Measurements from ENCODE around the gene PTPRF.

The PTPRF gene

GRCh38 chr1:43512681-43513080 is 18.0 kb upstream of the PTPRF start:
- no peak for DNase-seq (ENCODE audit: low read depth in 2 of 2)

GRCh38 chr1:43513471-43514173 is 17.1 kb upstream of the PTPRF start:
- no peak for DNase-seq (ENCODE audit: low read depth in 2 of 2)

DNA sequence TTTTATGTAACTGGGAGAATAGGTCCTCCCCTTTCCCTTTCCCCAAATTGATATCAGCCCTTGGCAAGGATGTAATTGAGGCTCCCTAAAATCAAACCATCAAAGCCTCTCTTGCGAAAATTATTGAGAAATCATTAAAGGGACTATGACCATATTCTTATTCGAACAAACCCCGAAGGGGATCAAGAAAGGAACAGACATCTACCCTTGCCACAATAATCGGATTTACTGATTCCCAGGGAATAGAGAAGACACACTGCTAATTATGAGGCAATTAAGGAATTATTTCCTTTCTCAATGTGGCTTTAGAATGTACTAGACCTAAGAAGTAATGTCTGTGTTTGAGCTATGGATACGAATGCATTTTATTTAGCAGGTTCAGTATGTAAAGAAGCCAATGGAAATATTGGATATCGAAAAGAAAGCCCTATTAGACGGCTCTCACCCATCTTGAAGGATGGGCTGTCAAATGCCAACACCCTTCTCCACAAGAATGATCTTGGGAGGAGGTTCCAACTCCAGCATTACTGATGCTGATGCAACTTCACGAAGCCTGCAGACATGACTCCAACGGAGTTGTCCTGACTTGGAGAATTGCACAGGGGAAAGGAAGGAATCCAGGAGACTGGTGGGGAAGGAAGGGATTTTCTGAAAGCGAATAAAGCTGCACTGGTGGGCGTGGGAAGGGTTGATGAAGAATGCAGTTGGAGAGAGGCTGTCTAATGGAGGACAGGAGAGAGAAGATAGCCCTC is 11.6 kb upstream of the PTPRF start:
- DNase-seq (ENCODE audit: low read depth in 2 of 2) = no peak

DNA sequence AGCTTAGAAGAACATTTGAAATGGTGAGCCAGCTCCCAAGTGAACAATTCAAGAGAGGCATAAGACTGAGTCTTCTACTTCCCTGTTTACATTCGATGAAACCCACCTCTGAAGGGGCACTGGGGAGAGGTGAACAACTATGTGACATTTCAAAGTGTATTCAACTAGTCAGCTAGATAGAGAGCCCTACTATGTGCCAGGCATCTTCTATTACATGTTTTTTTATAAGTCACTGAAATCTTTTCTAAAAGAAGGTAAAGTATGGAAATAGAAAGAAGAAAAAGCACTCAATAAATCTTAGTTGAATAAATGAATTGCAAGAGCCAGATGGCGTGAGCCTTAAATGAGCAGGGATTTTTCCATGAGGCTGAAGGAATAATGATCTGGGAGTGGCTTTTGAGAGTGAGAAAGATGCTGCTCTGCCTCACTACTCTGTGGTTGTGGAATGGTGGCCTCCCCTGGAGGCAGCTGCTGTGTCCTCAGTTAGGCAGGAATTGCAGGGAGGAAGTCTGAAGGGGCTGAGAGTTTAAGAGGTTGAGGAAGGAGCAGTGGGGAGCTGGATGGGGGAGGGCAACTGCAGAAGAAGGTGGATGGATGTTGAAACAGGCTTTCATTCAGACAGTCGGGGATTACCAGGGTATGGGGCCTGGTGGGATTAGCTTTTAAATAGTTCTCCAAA is 10.4 kb upstream of the PTPRF start:
- DNase-seq (ENCODE audit: low read depth in 2 of 2) = no peak

DNA sequence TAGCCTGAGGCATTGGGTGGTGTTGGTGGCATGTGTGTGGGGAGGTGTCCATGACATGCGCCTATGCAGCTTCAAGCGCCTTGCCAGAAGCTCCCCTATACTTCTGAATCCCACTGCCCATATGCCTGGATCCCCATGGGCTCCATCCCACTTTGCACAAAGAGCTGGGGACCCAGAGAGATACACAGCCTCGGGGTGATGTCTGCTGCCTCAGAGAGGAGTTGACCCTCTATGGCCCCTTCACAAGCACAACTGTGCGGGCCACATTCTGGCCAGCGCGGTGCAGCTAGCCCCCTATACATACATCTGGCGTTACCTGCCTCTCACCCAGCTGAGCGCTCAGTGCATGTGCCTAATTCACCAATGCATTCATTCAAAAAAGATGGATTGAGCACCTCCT is 9.6 kb upstream of the PTPRF start:
- no peak for DNase-seq (ENCODE audit: low read depth in 2 of 2)

DNA sequence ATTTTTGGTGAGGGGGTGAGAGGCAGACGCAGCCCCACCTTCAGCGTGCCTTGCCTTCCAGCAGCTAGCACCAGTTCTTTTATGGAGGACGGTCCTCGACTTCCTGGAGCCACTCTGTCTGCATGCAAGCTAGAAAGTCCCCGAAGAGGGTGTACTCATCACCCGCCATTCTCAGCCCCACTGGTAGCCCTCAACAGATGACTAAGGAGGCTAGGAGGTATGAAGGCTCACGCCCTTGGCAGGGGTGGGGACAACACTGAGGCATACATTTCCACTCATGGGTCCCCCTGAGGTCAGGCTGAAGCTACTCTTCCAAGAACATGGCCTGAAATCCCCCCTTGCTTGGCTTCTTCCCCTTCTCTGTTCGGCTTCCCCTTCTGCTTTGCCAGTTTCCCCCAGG is 8.9 kb upstream of the PTPRF start:
- no peak for DNase-seq (ENCODE audit: low read depth in 2 of 2)

GRCh38 chr1:43522431-43522775 is 8.3 kb upstream of the PTPRF start:
- no peak for DNase-seq (ENCODE audit: low read depth in 2 of 2)

GRCh38 chr1:43522776-43523480 is 7.8 kb upstream of the PTPRF start:
- no peak for DNase-seq (ENCODE audit: low read depth in 2 of 2)

- DNase-seq (ENCODE audit: low read depth in 2 of 2) = no peak
Measured at GRCh38 chr1:43524804-43525203, 5.9 kb upstream of the PTPRF start.

GRCh38 chr1:43526002-43526401 is 4.7 kb upstream of the PTPRF start:
- no peak for DNase-seq (ENCODE audit: low read depth in 2 of 2)

- DNase-seq (ENCODE audit: low read depth in 2 of 2) = no peak
Measured at GRCh38 chr1:43527111-43527878, 3.4 kb upstream of the PTPRF start.

DNA sequence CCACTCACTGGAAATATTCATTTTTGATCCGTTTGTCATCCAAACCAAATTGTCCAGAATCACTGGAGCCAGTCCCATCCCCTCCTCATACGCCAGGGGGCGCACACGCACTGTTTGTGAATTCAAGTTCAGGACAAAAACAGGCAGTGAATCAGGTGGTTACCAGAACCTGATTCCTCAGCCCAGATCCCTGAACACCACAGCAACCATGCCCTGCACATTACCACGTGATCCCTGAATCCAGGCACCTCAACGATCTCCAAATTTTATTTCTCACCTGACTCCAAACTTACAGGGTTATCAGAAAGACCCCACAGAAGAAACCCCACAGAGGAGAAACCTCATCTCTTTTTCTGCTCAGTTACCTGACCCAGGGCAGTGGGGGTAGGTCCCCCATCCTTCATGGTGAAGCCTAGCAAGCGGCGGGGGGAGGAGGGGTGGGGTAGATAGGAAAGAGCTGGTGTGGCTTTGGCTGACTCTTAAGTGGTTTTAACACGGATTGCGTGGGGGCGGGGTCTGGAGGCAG is 1.4 kb upstream of the PTPRF start:
- DNase-seq (ENCODE audit: low read depth in 2 of 2) = peak; percentile 48 to 68

DNA sequence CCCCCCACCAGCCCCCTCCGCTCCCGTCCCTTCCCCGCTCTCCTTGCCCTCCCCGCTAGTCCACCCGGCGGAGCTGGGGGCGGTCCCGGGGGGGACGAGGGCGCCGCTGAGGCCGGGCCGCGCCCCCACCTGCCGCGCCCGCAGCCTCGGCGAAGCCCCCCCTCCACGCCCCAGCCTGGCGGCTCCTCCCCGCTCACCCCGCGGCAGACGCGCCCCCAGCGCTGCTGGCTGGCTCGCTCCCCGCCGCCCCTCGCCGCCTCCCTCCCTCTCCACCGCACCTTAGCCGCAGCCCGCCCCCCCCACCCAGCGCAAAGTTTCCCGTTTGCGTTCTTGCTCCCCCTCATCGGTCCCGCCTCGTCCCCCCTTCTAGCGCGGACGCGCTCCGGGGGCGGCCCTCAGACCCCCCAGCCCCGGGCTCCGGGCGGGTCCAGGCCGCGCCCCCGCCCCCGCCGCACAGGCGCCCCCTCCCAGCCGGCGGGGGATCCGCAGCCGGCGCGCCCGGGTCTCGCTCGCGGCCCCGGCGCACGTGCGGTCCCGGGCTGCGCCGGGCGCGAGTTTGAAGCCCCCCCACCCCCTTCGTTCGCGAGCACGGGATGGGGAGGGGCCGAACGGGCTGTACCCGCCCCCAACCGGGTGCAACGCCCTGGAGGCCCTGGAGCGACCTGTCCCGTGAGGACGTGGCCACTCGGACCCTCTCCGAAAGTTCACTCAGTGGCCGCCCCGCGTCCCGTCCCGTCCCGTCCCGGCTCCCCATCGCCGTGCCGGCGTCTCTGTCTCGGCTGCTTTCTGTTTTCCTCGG is 623 bp downstream of the PTPRF start:
- DNase-seq (ENCODE audit: low read depth in 2 of 2) = no peak

DNA sequence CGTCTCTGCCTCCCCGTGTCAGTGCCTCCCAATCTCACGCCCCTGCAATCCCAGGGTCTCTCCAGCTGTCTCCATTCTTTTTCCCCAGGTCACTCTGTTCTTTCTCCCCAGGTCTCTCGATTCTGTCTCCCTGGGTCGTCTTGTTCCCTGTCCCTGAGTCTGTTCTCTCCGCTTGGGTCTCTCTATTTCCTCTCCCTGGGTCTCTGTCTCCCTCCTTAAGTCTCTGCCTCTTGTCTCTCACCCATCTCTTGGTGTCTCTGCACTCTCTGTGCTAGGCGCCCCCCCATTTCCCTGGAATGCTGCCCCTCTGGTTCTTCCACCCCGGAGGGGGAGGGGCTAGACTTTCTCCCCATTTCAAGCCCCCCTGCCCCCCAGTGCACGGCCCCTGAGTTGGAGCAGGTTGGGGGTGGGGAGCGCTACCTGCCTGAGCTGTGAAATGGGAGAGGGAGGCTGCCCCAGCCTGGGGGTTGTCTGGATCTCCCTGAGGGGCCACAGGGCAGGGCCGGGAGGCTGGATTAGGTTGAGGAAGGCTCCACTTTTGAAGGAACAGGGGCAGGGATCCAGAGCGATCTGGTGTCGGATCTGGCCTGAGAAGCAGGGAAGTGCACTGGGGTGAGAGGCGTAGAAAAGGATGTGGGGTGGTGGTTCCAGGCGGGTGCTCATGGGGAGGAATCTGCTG is 1.4 kb downstream of the PTPRF start:
- DNase-seq (ENCODE audit: low read depth in 2 of 2) = no peak

DNA sequence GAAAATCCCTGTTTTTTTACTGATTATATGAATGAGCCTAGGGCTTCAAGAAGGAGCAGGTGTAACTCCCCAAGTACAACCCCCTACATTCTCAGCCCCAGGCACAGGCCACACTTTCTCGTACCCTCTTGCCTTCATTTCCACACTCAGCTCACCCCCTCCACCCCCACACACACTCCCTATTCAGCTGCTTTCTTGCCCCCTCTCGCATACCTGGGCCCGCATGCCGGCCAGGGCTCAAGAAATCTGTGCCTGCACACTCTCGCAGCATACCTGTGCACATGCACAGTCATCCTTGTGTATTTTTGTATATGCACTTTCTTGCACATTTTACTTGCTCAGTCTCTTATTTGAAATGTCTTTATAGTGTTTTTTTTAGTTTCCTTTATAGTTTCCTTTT is 2.0 kb downstream of the PTPRF start:
- DNase-seq (ENCODE audit: low read depth in 2 of 2) = no peak

DNA sequence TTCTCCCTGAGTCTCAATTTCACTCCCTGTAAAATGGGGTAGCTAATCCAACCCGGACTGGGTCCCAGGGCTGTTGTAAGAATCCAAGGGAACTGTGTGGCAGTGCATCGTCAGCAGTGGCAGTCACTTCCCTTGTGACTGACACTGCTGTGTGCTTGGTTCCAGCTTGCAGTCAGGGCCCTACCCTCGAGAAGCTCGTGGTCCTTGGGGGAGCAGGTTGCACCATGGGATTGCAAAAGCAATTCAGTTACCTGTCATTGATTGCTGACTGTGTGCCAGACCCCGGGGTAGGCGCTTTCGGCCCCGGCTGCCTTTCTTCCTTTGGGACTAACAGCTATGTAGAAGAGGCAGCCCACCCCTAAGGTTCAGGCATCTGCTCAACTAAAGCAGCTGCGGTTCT is 2.9 kb downstream of the PTPRF start:
- no peak for DNase-seq (ENCODE audit: low read depth in 2 of 2)

- DNase-seq (ENCODE audit: low read depth in 2 of 2) = no peak
Measured at GRCh38 chr1:43534256-43534655, 3.6 kb downstream of the PTPRF start.

GRCh38 chr1:43536196-43536863 is 5.6 kb downstream of the PTPRF start:
- no peak for DNase-seq (ENCODE audit: low read depth in 2 of 2)

GRCh38 chr1:43536864-43537358 is 6.2 kb downstream of the PTPRF start:
- no peak for DNase-seq (ENCODE audit: low read depth in 2 of 2)

Data from stimulated activated CD8-positive, alpha-beta memory T cell treated with anti-CD3 and anti-CD28 coated beads, Interleukin-7, amount 100 ng/mL, for 1 hour (primary cell).